ENCODE measurements around the gene UBQLN1. TPM values are rescaled to one million over a fixed set of nuclear protein-coding genes. Genes with fewer than 3 reads are reported as not detected.

The UBQLN1 gene
- total and polyA plus RNA-seq, 9 of the 15 experiments (the other 6 are each of a cell fraction or from before 2014, with no cell fraction given): 7.5 to 120 (median 52.8) TPM

DNA sequence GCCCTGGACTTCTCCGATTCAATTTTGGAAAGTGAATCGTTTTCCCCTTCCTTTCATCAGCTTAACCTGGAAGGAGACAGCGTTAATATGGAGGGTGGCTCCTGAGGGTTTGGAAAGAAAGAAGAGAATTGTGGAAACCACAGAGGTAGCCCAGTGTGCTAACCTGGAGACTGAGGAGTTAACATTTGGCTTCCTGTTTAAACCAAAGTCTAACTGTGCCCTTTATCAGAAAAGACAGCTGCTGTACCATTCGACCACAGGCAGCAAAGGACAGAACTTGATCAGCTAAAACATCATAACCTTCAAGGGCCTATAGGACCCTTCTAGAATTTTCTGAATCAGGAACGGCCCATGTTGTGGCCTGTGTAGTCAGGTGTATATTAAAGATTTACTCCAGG is 84.1 kb downstream of the UBQLN1 start (continued):
- TF ChIP-seq ZNF766 (CRISPR knock-in tag; conservative IDR thresholded peaks at IDR 0.05) (no peak), MEF2D (tag; conservative IDR thresholded peaks at IDR 0.05; ENCODE audit: low read depth) (no peak), ZNF232 (CRISPR knock-in tag; IDR thresholded peaks at IDR 0.05) (no peak), CUX1 (CRISPR knock-in tag; IDR thresholded peaks at IDR 0.05) (no peak), MAFF (IDR thresholded peaks at IDR 0.05; ENCODE audit: low read length) (no peak), ZC3H8 (IDR thresholded peaks at IDR 0.05) (no peak), FOXA3 (CRISPR knock-in tag; conservative IDR thresholded peaks at IDR 0.05 in 1 of 2, IDR thresholded peaks at IDR 0.05 in 1 of 2) (no peak), NR3C1 (CRISPR knock-in tag; IDR thresholded peaks at IDR 0.05) (no peak), HMG20B (CRISPR knock-in tag; IDR thresholded peaks at IDR 0.05) (no peak), SOX6 (IDR thresholded peaks at IDR 0.05) (no peak), ATF3 (IDR thresholded peaks at IDR 0.05) (no peak), ATF3 (CRISPR knock-in tag; conservative IDR thresholded peaks at IDR 0.05) (no peak), TRIM28 (IDR thresholded peaks at IDR 0.05) (no peak), ZC3H11A (IDR thresholded peaks at IDR 0.05; ENCODE audit: low read depth, low read length) (no peak), RFX1 (IDR thresholded peaks at IDR 0.05) (no peak), ETS2 (tag; IDR thresholded peaks at IDR 0.05; ENCODE audit: borderline replicate concordance, poor library complexity, severe bottlenecking) (no peak)
- TF ChIP-seq, protein P1, sequence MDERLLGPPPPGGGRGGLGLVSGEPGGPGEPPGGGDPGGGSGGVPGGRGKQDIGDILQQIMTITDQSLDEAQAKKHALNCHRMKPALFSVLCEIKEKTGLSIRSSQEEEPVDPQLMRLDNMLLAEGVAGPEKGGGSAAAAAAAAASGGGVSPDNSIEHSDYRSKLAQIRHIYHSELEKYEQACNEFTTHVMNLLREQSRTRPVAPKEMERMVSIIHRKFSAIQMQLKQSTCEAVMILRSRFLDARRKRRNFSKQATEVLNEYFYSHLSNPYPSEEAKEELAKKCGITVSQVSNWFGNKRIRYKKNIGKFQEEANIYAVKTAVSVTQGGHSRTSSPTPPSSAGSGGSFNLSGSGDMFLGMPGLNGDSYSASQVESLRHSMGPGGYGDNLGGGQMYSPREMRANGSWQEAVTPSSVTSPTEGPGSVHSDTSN (CRISPR knock-in tag; IDR thresholded peaks at IDR 0.05; ENCODE audit: low read depth): no peak
- TF ChIP-seq, protein P1 (tag; conservative IDR thresholded peaks at IDR 0.05; ENCODE audit: low read depth): no peak
- TF ChIP-seq, protein P2, sequence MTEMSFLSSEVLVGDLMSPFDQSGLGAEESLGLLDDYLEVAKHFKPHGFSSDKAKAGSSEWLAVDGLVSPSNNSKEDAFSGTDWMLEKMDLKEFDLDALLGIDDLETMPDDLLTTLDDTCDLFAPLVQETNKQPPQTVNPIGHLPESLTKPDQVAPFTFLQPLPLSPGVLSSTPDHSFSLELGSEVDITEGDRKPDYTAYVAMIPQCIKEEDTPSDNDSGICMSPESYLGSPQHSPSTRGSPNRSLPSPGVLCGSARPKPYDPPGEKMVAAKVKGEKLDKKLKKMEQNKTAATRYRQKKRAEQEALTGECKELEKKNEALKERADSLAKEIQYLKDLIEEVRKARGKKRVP (CRISPR knock-in tag; IDR thresholded peaks at IDR 0.05): no peak
- TF ChIP-seq, protein P3, sequence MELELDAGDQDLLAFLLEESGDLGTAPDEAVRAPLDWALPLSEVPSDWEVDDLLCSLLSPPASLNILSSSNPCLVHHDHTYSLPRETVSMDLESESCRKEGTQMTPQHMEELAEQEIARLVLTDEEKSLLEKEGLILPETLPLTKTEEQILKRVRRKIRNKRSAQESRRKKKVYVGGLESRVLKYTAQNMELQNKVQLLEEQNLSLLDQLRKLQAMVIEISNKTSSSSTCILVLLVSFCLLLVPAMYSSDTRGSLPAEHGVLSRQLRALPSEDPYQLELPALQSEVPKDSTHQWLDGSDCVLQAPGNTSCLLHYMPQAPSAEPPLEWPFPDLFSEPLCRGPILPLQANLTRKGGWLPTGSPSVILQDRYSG (tag; conservative IDR thresholded peaks at IDR 0.05; ENCODE audit: low read depth): no peak

Measured in K562 (cell line).